ENCODE data around the gene BSCL2. TPM values are rescaled to one million over a fixed set of nuclear protein-coding genes. Genes with fewer than 3 reads are reported as not detected.

Gene BSCL2
- total RNA-seq, 1 donor from 2014 or later, result 45.2 TPM

GRCh38 chr11:62644220-62644619 is 63.0 kb downstream of the BSCL2 start:
- peaks cover 3% of the 10 kb centered on the region for H3K36me3 ChIP-seq (ENCODE audit: control insufficient read depth, insufficient read depth, low read length)
- H3K27me3 ChIP-seq (ENCODE audit: control insufficient read depth, insufficient read depth, low read length), result no peaks in the 10 kb centered on the region
- H3K4me3 ChIP-seq (ENCODE audit: low read depth, low read length), result no peak overlapping the region
- TF ChIP-seq, protein P1, sequence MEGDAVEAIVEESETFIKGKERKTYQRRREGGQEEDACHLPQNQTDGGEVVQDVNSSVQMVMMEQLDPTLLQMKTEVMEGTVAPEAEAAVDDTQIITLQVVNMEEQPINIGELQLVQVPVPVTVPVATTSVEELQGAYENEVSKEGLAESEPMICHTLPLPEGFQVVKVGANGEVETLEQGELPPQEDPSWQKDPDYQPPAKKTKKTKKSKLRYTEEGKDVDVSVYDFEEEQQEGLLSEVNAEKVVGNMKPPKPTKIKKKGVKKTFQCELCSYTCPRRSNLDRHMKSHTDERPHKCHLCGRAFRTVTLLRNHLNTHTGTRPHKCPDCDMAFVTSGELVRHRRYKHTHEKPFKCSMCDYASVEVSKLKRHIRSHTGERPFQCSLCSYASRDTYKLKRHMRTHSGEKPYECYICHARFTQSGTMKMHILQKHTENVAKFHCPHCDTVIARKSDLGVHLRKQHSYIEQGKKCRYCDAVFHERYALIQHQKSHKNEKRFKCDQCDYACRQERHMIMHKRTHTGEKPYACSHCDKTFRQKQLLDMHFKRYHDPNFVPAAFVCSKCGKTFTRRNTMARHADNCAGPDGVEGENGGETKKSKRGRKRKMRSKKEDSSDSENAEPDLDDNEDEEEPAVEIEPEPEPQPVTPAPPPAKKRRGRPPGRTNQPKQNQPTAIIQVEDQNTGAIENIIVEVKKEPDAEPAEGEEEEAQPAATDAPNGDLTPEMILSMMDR (IDR thresholded peaks at IDR 0.05; ENCODE audit: insufficient read depth, low read length, poor library complexity, severe bottlenecking), result no peak
- DNase-seq (ENCODE audit: low read depth), result no peak

Other genes starting within 250 kb of the BSCL2 start
- gene AHNAK, start 160.6 kb downstream of the BSCL2 start, total RNA-seq, result 224 and 226 TPM in 2 replicates
- 2,411 and 2,583 TPM in 2 replicates for gene EEF1G, start 133.5 kb downstream of the BSCL2 start, total RNA-seq
- 15.0 and 15.2 TPM in 2 replicates for gene TUT1, start 115.9 kb downstream of the BSCL2 start, total RNA-seq
- gene MTA2, start 105.6 kb downstream of the BSCL2 start, total RNA-seq, result 136 and 137 TPM in 2 replicates
- 20.9 and 21.1 TPM in 2 replicates for gene EML3, start 94.6 kb downstream of the BSCL2 start, total RNA-seq
- gene ROM1, start 94.2 kb downstream of the BSCL2 start, total RNA-seq, result 0.55 and 1.4 TPM in 2 replicates
- 68.7 and 80.8 TPM in 2 replicates for gene B3GAT3, start 85.4 kb downstream of the BSCL2 start, total RNA-seq
- gene GANAB, start 60.8 kb downstream of the BSCL2 start, total RNA-seq, result 271 and 300 TPM in 2 replicates
- gene INTS5, start 54.1 kb downstream of the BSCL2 start, total RNA-seq, result 26.9 and 36.4 TPM in 2 replicates
- gene C11orf98, start 42.2 kb downstream of the BSCL2 start, total RNA-seq, result 64.8 and 76.5 TPM in 2 replicates
- gene CSKMT, start 42.1 kb downstream of the BSCL2 start, total RNA-seq, result 3.4 and 4.0 TPM in 2 replicates
- 8.0 and 8.1 TPM in 2 replicates for gene UQCC3, start 35.8 kb downstream of the BSCL2 start, total RNA-seq
- 4.1 and 4.6 TPM in 2 replicates for gene LBHD1, start 35.2 kb downstream of the BSCL2 start, total RNA-seq
- gene UBXN1, start 28.4 kb downstream of the BSCL2 start, total RNA-seq, result 289 and 321 TPM in 2 replicates
- 0.25 TPM in 1 of 2 replicates, not detected in the other for gene LRRN4CL, start 17.9 kb downstream of the BSCL2 start, total RNA-seq
- gene GNG3, start 252 bp upstream of the BSCL2 start, total RNA-seq, result not detected in 2 replicates
- gene HNRNPUL2, start 20.0 kb upstream of the BSCL2 start, total RNA-seq, result 12.8 and 14.3 TPM in 2 replicates
- 37.5 and 38.6 TPM in 2 replicates for gene TTC9C, start 21.1 kb upstream of the BSCL2 start, total RNA-seq
- gene ZBTB3, start 46.7 kb upstream of the BSCL2 start, total RNA-seq, result 17.3 and 18.8 TPM in 2 replicates
- 98.3 and 120 TPM in 2 replicates for gene POLR2G, start 54.2 kb upstream of the BSCL2 start, total RNA-seq
- gene TAF6L, start 64.0 kb upstream of the BSCL2 start, total RNA-seq, result 19.4 and 29.1 TPM in 2 replicates
- gene TMEM179B, start 80.0 kb upstream of the BSCL2 start, total RNA-seq, result 66.7 and 72.5 TPM in 2 replicates
- gene TMEM223, start 84.6 kb upstream of the BSCL2 start, total RNA-seq, result 32.8 and 41.3 TPM in 2 replicates
- gene NXF1, start 98.0 kb upstream of the BSCL2 start, total RNA-seq, result 40.9 and 41.4 TPM in 2 replicates
- gene STX5, start 124.6 kb upstream of the BSCL2 start, total RNA-seq, result 30.2 and 34.3 TPM in 2 replicates
- gene TEX54, start 125.4 kb upstream of the BSCL2 start, total RNA-seq, result not detected in 2 replicates
- 90.2 and 92.8 TPM in 2 replicates for gene WDR74, start 132.2 kb upstream of the BSCL2 start, total RNA-seq
- gene SLC3A2, start 173.5 kb upstream of the BSCL2 start, total RNA-seq, result 441 and 475 TPM in 2 replicates
- not detected in 2 replicates for gene CHRM1, start 213.9 kb upstream of the BSCL2 start, total RNA-seq

Data from kidney epithelial cell (primary cell).